ENCODE data around the gene CACNA1C.

DNA sequence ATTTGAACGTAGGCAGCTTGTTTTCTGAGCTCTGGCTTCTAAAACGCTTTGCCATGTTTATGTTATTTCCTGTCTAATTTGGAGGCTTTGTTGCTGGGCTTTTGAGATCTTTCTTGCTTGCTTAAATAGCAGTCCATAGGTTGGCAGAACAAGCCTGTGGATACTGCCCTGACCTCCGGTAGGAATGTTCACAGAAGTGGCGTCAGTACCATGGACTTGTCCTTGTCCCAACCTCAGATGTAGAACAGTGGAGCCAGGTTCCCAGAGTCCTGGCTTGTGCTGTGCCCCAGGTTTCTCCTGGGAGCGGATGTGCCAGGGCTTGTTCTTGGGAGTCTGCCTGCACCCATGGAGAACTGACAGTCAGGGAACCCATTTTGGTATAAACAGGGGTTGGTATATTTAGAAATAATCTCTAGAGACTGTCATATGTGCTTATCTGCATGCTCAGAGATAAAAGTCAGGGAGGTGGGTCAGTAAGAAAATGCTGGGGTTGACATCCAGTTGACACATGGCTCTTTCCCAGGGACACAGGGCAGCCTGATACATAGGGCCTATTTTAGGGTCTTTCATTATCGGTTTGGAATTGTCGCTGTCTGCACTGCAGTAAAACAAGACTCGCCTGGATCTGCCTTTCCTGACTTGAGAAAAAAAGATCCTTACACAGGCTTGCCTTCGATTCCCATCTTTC, 22.9 kb downstream of the CACNA1C start:
- TF ChIP-seq, protein P1, sequence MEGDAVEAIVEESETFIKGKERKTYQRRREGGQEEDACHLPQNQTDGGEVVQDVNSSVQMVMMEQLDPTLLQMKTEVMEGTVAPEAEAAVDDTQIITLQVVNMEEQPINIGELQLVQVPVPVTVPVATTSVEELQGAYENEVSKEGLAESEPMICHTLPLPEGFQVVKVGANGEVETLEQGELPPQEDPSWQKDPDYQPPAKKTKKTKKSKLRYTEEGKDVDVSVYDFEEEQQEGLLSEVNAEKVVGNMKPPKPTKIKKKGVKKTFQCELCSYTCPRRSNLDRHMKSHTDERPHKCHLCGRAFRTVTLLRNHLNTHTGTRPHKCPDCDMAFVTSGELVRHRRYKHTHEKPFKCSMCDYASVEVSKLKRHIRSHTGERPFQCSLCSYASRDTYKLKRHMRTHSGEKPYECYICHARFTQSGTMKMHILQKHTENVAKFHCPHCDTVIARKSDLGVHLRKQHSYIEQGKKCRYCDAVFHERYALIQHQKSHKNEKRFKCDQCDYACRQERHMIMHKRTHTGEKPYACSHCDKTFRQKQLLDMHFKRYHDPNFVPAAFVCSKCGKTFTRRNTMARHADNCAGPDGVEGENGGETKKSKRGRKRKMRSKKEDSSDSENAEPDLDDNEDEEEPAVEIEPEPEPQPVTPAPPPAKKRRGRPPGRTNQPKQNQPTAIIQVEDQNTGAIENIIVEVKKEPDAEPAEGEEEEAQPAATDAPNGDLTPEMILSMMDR (IDR thresholded peaks at IDR 0.05), result no peak
- no peak for TF ChIP-seq EZH2 (IDR thresholded peaks at IDR 0.05; ENCODE audit: borderline replicate concordance, insufficient read depth, low read depth, low read length, poor library complexity, severe bottlenecking)

All from B cell (primary cell).